NCI-H2227 treated with DMSO at 0.1 percent for 48 hours (cell line): ENCODE results near the gene IFIT3.
A peak's percentile ranks its signal among the peaks of the same experiment; 100 is the strongest.
"Not testable (repeated sequence)": the region's sequence is repeated elsewhere in the genome, so short reads cannot be mapped to it uniquely, and the experiment has no call there.

ENCODE experiments used
- DNase-seq: peaks from one replicate; lab custom pipeline; 2025; lab: John Stamatoyannopoulos, UW

IFIT3 gene, protein sequence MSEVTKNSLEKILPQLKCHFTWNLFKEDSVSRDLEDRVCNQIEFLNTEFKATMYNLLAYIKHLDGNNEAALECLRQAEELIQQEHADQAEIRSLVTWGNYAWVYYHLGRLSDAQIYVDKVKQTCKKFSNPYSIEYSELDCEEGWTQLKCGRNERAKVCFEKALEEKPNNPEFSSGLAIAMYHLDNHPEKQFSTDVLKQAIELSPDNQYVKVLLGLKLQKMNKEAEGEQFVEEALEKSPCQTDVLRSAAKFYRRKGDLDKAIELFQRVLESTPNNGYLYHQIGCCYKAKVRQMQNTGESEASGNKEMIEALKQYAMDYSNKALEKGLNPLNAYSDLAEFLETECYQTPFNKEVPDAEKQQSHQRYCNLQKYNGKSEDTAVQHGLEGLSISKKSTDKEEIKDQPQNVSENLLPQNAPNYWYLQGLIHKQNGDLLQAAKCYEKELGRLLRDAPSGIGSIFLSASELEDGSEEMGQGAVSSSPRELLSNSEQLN

DNA sequence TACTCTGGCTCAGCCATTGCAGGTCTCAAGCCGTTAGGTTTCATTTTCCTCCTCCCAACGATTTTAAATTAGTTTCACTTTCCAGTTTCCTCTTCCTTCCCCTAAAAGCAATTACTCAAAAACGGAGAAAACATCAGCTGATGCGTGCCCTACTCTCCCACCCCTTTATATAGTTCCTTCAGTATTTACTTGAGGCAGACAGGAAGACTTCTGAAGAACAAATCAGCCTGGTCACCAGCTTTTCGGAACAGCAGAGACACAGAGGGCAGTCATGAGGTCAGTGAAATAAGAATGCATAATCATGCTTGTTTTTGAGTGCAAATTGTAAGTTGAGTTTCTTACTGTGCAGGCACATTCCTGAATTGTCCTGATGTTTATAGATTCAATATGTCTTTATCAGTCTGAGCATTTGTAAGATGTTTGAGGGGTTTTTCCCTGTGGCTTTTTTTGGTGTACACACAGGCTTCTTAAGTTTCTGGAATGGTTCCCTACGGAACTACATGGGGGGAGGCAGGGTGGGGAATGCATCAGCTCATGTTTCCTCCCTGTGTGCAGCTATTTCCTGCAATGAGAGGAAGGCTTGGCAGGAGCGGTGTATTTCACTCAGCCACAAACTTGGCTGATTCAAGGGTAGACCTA lies at the start of gene IFIT3:
IFIT3 (plus strand) TSS at position 195 of the 639 bp plus-strand sequence; CDS start at position 272, 77 bp downstream.
- DNase-seq = peak; percentile 43

DNA sequence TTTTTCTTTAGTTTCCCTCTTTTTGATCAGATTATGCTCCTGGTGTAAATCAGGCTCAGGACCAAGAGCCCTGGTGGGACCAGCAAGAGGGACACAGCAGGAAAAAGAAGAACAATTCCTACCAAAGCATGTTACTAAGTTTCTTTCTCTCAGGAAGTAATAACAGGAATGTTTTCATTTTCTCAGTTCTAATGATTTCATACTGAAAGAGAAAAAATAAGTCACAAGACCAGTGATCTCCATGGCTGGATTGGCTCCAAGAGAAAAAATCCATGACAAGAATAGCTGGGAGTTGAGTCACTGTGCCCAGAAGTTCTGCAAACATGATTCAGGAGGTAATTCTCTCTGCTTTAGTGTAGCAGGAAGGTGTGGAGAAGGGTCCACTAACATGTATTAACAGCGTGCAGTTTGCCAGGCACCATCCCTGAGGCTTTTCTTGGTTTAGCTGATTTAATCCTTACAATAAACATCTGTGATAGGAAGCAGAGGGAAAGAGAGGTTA lies 49.7 kb upstream of the IFIT3 start:
- no peak for DNase-seq

DNA sequence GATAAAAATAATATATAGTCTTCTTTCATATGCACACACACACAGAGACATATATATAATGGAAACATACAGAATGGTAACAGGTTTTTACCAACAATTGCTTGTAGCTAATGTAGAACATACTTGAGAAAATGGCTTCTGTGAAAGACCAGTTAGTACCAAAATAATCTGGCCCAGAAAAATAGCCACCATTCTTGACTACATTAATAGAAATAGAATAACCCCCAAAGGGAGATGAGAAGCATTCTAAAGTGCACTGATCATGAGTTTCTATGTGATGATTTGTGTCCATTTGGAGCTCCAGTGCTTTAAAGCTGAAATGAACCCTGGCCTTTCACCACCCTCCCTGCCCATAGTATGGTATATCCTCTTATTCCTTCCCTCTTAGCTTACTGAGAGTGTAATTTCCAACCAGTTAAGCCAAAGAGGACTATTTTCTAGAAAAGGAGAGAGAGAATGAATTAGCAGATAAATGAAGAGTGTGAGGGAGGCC lies 48.9 kb upstream of the IFIT3 start:
- no peak for DNase-seq

DNA sequence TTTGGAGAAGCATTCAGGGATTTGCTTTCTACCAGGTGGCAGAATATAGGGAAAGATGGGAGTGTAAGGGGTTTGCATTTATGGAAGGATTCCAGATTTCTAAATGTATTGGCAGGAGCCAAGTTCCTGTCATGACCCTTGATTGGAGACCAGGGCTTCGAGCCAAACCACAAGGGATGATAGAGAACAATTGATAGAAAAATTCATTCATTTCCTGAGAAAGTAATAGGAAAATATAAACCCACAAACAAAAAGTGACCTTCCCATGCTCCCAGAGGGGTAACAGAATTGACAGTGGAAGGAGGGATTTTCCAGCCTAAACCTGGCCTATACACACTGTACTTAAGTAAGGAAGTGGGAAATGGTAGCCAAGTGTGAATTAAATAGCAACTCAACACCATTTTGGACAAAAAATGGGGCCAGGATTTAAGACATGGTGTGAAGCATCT lies 48.4 kb upstream of the IFIT3 start:
- no peak for DNase-seq

DNA sequence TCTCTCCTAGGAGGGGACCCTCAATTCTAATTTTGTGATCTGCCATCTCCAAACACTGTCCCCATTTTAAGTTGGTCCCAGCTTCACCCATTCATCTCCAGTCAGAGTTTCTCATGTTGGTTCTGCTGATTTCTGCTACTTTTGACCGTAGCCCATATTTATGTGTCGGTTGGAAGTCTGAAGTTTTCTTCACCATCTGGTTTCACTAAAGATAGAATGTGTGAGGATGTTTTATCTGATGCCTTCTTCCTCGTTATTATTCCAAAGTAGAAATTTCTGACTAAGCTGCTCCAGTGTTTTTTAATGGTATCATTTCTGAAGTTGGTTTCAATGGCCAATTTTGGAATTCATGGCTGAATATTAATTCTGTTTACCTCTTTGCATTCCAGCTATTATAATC lies 47.3 kb upstream of the IFIT3 start:
- DNase-seq = no peak

DNA sequence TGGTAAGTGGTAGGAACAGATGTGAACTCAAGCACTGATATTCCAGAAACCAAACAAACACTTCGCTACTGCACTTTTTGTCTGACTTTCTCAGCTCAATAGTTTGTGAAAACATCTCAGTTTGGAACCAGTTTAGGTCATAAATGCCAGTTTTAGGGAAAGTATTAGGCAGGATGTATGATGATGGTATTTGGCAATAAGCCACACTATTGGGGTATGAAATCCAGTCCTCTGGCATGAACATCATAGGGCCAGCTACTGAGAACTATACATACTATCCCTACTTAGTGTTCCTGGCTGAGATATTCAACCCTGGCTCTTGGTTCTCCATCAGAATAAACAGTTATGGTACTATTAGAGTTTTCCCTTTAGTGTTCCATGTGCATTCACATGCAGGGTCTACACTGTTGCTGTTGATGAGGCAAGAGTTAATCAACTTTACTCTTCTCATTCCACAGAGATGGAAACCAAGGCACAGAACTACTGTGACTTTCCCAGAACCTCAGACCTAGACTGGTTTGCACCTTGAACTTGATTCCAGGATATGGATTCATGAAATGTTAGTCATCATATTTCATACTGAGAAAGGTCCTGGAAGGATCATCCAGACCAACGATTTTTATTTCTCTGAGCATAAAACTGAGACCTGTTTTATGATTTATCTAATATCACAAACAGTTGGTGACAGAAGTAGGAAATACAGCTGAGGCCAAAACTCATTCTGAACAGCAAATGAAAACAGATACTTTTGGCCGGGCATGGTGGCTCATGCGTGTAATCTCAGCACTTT lies 46.0 kb upstream of the IFIT3 start:
- DNase-seq = no peak

DNA sequence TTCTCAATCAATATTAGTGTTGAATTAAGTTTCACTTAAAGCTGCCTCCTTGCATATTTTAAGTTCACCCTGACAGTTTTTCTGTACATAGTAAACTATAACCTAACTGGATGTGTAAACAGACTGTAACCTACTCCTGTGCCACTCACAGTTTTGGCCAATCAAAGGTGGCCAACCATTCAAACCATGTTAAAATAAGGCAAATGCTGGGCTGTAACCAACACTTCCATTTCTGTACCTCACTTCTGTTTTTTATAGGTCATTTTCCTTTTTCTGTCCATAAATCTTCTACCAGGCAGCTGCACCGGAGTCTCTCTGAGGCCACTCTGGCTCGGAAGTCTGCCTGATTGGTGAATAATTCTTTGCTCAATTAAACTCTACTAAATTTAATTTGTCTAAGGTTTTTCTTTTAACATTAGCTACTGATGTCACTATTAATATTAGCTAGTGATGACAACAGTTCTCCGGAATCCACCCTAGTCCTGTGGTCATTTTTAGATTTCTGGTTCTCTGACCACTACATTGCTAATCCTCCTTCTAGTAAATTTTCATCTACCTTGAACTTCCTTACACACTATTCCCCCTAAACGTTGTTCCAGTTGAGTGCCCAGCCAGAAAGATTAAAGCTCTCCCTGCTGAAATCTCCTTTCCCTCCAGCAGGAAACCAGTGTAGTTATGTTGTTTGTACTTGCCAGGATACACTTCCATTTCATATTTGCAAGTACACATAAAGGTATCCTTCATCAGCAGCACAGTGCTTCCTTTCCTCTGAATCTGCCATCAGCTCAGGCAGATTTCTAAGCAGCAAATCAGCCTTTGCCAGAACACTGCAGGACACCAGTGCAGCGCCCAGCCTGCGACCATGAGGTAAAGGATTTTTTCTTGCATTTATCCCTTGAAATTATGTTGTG lies 44.5 kb upstream of the IFIT3 start:
- DNase-seq = peak; percentile 64

DNA sequence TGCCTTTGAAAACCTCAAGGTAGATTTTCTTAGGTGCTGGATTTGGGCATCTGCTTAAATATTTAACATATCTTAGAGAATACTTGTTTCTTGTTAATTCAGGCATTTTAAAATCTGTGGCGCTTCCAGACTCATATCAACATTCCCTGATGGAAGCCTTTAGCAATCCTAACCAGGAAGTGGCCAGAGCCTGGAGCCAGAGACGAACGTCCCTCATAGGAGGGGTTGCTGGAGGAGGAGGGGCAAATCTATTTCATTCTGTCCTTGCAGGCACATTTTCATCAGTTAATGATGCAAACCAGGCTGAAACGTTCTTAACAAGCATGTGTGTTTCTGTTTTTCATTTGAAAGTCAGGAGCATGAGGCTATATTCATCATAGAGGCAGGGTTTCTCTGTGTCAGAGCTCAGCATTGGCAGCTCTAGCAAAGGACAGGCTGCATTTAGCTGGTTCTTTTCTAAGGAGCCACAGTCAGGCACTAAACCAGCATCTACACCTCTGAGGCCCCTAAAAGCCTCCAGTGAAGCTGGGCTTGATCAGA lies 43.8 kb upstream of the IFIT3 start:
- DNase-seq = peak; percentile 68

DNA sequence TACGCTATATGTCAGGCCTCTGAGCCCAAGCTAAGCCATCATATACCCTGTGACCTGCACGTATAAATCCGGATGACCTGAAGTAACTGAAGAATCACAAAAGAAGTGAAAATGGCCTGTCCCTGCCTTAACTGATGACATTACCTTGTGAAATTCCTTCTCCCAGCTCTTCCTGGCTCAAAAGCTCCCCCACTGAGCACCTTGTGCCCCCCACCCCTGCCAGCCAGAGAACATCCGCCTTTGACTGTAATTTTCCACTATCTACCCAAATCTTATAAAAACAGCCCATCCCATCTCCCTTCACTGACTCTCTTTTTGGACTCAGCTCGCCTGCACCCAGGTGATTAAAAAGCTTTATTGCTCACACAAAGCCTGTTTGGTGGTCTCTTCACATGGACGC lies 43.1 kb upstream of the IFIT3 start:
- not testable (repeated sequence) for DNase-seq

DNA sequence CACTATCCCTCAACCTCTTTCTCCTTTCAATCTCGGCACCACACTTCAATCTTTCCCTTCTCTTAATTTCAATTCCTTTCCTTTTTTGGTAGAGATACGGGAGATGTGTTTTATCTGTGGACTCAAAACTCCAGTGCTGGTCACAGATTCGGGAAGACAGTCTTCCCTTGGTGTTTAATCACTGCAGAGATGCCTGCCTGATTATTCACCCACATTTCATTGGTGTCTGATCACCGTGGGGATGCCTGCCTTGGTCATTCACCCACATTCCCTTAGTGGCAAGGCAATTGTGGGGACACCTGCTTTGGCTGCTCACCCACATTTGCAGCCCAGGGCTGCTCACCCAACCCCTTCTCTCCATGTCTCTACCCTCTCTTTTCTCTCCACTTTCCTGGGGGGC lies 42.5 kb upstream of the IFIT3 start:
- DNase-seq = not testable (repeated sequence)

DNA sequence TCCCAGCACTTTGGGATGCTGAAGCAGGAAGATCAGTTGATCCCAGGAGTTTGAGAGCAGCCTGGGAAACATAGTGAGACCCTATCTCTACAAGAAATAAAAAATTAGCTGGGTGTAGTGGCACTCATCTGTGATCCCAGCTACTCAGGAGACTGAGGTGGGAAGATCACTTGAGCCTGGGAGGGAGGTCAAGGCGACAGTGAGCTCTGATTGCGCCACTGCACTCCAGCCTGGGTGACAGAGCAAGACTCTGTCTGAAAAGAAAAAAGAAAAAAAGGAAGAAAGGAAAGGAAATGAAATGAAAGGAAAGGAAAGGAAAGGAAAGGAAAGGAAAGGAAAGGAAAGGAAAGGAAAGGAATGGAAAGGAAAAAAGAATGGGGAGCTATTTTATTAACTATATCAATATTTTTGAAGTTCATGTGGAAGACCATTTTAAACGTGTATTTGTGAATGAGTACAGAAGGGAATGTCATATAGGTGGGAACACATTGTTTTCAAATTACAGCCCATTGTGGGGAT lies 33.0 kb upstream of the IFIT3 start:
- DNase-seq = no peak

DNA sequence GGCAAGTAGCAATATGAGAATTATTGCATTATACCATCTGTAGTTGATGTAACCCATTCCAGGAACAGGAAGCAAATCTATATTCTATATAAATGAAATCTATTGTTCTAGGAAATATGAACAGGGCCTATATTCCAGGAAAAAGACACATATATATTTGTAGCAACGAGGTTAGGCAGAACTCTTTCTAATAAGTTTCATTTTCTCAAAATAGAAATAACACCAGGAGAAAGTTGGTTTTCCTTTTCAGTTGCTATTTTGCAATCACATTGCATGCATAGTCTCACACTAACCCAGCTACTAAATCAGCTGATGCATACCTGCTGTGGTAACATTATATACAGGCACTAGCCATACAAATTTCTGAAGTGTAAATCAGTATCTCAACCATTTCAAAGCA lies 32.2 kb upstream of the IFIT3 start:
- DNase-seq = no peak

DNA sequence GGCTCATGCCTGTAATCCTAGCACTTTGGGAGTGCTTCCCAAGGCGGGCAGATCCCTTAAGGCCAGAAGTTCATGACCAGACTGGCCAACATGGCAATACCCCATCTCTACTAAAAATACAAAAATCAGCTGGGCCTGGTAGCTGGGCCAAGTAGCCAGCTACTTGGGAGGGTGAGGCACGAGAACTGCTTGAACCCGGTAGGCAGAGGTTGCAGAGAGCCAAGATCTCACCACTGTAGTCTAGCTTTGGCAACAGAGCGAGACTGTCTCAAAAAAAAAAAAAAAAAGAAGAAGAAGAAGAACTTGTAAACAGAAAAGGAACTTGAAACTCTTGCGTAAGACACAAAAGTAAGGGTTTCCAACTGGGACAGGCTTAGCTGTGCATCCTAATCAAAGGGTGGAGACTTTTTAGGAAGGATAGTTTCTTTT lies 31.6 kb upstream of the IFIT3 start:
- DNase-seq = no peak

DNA sequence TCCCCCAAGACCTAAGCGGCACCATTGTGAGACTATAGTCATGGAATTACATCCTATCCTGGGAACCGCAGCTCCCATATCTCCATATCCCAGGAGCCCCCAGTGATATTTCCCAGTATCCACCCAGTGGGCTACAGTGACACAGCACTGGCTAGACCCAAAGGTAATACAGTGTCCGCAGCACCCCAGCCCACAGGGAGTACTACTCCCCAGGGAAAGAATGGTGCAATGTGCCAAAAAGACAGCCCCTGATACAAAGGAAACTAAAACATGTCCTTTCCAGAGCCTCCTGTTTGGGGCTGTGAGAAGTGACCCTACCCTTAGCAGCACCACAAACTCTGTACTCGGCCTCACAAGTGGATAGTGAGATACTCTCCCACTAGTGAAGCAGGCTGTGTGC lies 30.4 kb upstream of the IFIT3 start:
- no peak for DNase-seq

DNA sequence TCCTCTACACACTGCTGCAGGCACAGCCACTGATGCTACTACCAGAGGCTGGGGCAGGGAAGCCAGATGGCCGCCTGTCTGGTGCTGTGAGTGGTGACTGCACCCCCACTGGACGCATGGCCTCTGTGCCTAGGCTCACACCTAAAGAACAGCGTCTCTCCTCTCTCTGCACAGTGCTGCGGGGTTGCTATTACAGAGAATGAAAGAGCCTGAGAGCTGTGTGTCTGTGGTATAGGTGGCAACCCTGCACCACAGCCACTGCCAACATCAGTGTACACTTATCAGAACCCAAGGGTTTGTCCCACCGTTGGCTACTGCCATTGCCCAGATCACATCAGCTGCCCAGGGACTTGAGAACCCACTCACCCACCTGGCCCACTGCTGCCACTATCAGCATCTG lies 30.0 kb upstream of the IFIT3 start:
- no peak for DNase-seq

DNA sequence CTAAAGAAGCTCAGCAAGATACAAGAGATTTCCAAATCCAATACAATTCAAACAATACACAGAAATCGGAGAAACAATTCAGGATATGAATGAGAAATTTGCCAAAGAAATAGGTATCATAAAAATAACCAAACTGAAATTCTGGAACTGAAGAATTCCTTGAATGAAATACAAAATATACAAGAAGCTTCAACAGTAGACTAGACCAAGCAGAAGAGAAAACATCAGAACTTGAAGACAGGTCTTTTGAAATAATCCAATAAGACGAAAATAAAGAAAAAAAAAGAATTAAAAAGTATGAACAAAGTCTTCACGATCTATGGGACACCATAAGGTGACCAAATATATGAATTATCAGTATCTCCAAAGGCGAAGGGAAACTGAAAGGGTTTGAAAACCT lies 28.8 kb upstream of the IFIT3 start:
- no peak for DNase-seq

DNA sequence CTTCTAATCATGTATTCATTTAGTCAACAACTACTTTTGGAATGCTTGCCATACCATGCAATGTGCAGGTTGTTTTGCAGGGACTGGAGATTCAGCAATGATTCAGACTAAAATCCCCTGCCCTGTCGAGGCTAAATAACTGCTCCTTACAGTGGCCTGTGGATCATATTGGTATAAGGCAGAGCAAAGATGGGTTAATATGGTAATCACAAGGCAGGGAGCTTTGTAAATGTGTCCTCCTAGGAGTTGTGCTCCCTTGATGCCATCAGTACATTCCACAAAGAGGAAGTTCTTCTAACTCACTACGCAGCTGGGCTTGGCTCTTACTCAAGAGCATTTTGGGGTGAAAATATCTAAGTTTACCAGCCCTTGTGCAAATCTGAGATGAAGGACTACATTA lies 26.6 kb upstream of the IFIT3 start:
- DNase-seq = no peak

DNA sequence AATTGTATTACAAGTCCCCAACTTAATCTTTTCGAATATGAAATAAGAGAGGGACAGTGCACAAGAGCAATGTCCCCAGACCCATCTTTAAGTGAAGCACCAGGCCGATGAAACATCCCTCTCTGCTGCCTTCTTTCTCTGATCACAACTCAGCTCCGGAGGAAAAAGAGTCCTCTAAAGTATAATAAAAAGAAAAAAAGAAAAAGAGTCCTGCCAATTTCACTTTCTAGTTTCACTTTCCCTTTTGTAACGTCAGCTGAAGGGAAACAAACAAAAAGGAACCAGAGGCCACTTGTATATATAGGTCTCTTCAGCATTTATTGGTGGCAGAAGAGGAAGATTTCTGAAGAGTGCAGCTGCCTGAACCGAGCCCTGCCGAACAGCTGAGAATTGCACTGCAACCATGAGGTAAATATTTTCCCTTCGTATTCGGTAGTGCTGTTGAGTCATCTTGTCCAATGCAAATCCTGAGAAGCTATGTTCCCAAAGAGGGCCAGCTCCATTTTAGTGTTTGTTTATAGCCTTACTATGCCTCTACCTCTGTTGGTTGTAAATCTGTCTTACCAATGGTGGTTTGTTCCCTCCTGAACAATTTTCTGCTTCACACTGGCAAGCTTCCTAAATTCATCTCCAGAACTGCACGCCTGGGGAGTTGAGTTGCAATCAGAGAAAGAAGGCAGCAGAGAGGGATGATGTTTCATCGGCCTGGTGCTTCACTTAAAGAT lies 25.9 kb upstream of the IFIT3 start, which contains the start of gene IFIT2:
IFIT2 (plus strand) TSS at position 326 of the 725 bp plus-strand sequence; CDS start at position 404, 78 bp downstream.
- peak; percentile 52 for DNase-seq

DNA sequence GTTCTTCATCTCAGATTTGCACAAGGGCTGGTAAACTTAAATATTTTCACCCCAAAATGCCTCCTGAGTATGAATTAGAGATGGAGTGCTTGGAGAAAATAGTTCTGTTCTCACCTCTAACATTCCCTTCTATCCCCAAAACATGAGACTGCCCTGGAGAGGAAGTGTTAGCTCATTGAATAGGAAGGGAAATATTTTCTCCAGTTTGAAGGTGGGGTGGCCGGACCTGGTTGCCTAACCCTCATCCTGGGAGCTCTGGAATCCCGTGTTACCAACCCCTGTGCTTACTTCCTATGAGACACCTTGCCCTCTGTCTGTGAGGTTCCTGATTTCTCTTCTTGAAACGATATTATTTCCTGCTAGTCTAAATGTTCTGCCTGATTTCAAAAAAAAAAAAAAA lies 25.2 kb upstream of the IFIT3 start:
- DNase-seq = no peak

DNA sequence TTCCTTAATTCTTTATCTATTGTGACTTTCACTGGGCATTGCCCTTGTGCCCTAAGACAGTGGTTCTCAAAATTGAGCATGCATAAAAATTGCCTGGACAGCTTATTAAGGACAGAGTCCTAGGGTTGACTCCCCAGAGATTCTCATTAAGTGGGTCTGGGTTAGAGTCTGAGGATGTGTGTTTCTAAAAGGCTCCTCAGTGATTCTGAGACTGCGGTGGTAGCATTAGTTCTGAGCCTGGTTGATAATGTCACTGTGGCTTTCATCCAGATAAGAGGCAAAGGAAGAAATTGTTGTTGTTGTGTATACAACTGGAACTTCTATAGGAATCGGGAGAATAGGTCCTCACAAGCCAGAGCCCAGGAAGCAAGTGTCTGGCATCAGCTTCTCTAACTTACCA lies 24.6 kb upstream of the IFIT3 start:
- DNase-seq = no peak
